Osteocyte (in vitro differentiated cells): ENCODE results near the gene ZSCAN30. TPM values are rescaled to one million over a fixed set of nuclear protein-coding genes. Genes with fewer than 3 reads are reported as not detected.

Experiments
- DNase-seq: peaks from one replicate; pipeline ENCODE4 v3.0.0; 2021; ENCODE audit warnings: mixed read lengths; ENCODE audit not compliant: unreplicated experiment; ENCODE audit errors: extremely low spot score
- H3K27ac Mint-ChIP-seq: one replicate; pipeline ENCODE4 v1.8.0; 2021; ENCODE audit warnings: mild to moderate bottlenecking, mixed read lengths; ENCODE audit not compliant: unreplicated experiment
- H3K27me3 Mint-ChIP-seq: one replicate; pipeline ENCODE4 v1.8.0; 2021; ENCODE audit warnings: mixed read lengths; ENCODE audit not compliant: unreplicated experiment
- H3K36me3 Mint-ChIP-seq: one replicate; pipeline ENCODE4 v1.8.0; 2021; ENCODE audit warnings: mixed read lengths; ENCODE audit not compliant: unreplicated experiment
- H3K4me1 Mint-ChIP-seq: one replicate; pipeline ENCODE4 v1.8.0; 2021; ENCODE audit warnings: mixed read lengths; ENCODE audit not compliant: unreplicated experiment
- H3K4me3 Mint-ChIP-seq: one replicate; pipeline ENCODE4 v1.8.0; 2021; ENCODE audit warnings: mild to moderate bottlenecking, moderate library complexity, mixed read lengths; ENCODE audit not compliant: unreplicated experiment
- H3K9me3 Mint-ChIP-seq: one replicate; pipeline ENCODE4 v1.8.0; 2021; ENCODE audit warnings: mixed read lengths; ENCODE audit not compliant: unreplicated experiment
- total RNA-seq: library from RNA; stranded (reverse); gene quantifications from 2 replicates; pipeline ENCODE4 v1.2.1, GENCODE V29; 2021
- TF ChIP-seq, protein P1 (sequence below): fragments of 200-600 bp; sonication (generic); IDR thresholded peaks from 2 replicates; pipeline ENCODE4 v1.5.0; 2021; ENCODE audit warnings: antibody characterized with exemption, mild to moderate bottlenecking, moderate library complexity

Gene ZSCAN30
- total RNA-seq, 1 donor from 2014 or later, result 12.8 TPM

DNA sequence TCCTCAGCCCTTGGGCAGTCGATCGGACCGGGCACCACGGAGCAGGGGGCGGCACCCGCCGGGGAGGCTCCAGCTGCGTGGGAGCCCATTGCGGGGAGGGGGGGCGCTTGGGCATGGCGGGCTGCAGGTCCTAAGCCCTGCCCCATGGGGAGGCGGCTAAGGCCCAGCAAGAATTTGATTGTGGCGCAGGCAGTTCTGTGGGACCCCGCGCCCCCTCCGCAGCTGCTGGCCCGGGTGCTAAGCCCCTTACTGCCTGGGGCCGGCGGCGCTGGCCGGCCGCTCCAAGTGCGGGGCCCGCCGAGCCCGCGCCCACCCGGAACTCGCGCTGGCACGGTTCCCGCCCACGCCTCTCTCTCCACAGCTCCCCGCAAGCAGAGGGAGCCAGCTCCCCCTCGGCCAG lies 18.4 kb downstream of the ZSCAN30 start:
- Mint-ChIP-seq H3K9me3 (peaks cover 45% of the 10 kb centered on the region), H3K36me3 (peaks cover 19% of the 10 kb centered on the region)

DNA sequence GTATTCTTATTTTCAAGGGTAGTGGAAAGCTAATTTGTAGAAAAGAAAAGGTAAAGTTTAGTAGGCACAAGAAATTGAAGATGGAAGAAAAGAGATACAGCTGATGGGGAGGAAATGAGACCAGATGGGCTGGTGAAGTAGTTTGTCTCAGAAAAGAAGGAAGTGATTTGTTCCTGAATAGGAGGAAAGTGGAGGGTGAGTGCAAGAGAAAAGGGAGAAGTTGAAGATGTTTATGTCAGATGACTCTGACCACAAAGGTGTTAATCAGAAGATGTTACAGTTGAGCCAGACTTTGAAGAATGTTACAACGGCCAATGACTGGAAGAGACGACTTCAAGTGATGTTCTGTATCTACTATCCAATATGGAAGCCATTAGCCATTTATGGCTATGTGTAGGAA lies 21.2 kb downstream of the ZSCAN30 start:
- Mint-ChIP-seq H3K36me3 (peaks cover 29% of the 10 kb centered on the region), H3K27me3 (no peaks in the 10 kb centered on the region), H3K27ac (no peak overlapping the region), H3K9me3 (peaks cover 36% of the 10 kb centered on the region), H3K4me1 (no peaks in the 10 kb centered on the region), H3K4me3 (no peak overlapping the region)
- TF ChIP-seq, protein P1, sequence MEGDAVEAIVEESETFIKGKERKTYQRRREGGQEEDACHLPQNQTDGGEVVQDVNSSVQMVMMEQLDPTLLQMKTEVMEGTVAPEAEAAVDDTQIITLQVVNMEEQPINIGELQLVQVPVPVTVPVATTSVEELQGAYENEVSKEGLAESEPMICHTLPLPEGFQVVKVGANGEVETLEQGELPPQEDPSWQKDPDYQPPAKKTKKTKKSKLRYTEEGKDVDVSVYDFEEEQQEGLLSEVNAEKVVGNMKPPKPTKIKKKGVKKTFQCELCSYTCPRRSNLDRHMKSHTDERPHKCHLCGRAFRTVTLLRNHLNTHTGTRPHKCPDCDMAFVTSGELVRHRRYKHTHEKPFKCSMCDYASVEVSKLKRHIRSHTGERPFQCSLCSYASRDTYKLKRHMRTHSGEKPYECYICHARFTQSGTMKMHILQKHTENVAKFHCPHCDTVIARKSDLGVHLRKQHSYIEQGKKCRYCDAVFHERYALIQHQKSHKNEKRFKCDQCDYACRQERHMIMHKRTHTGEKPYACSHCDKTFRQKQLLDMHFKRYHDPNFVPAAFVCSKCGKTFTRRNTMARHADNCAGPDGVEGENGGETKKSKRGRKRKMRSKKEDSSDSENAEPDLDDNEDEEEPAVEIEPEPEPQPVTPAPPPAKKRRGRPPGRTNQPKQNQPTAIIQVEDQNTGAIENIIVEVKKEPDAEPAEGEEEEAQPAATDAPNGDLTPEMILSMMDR, result no peak
- DNase-seq, result no peak

More for the DNA sequence above, 18.4 kb downstream of the ZSCAN30 start:
- H3K4me3 Mint-ChIP-seq, result no peak overlapping the region
- DNase-seq, result no peak
- no peaks in the 10 kb centered on the region for H3K4me1 Mint-ChIP-seq
- H3K27ac Mint-ChIP-seq, result no peak overlapping the region
- TF ChIP-seq, protein P1, result no peak
- H3K27me3 Mint-ChIP-seq, result no peaks in the 10 kb centered on the region

DNA sequence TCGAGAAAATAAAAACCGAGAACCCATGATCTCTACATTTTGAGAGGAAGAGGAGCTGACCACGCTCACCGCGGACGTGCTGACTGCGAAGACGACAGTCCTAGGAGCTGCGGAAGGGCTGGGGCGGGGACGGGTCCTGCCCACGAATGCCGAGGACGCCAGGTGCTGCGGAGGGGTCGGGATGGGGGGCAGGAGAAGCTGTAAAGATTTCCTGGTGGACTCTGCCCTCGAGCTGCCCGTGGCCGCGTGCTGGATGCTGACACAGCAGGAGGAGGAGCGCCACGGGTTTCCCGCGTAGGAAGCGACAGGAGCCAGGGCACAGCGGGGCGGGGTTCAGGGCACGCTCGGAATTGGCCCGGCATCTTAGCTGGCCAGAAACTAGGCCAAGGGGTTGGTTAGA lies 22.2 kb downstream of the ZSCAN30 start:
- no peaks in the 10 kb centered on the region for H3K4me1 Mint-ChIP-seq
- no peaks in the 10 kb centered on the region for H3K27me3 Mint-ChIP-seq
- no peak overlapping the region for H3K27ac Mint-ChIP-seq
- no peak overlapping the region for H3K4me3 Mint-ChIP-seq
- DNase-seq, result no peak
- TF ChIP-seq, protein P1, result no peak
- H3K36me3 Mint-ChIP-seq, result peaks cover 29% of the 10 kb centered on the region
- peaks cover 27% of the 10 kb centered on the region for H3K9me3 Mint-ChIP-seq

DNA sequence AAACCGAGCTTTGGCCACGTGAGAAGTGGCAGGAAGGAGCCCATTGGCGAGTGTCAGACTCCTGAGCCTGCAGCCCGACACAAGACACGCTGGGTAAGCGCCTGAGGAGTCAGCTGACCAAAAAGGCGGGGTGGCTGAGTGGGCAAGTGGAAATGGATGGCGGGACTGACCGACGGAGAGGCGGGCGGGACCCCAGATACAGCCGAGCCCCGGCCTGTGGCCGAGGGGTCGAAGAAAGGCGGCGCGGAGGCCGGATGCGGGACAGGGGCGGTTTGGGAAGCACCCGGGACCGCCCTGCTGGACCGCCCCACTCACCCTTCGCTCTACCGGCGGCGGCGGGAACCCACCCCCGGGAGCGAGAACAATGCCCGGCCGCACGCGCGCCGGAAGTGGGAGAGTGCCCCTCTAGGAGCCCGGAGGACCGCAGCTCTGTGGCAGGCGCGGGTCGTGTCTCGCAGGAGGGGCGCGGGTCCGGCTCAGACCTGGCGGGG lies 22.8 kb downstream of the ZSCAN30 start:
- DNase-seq, result no peak
- TF ChIP-seq, protein P1, result no peak

DNA sequence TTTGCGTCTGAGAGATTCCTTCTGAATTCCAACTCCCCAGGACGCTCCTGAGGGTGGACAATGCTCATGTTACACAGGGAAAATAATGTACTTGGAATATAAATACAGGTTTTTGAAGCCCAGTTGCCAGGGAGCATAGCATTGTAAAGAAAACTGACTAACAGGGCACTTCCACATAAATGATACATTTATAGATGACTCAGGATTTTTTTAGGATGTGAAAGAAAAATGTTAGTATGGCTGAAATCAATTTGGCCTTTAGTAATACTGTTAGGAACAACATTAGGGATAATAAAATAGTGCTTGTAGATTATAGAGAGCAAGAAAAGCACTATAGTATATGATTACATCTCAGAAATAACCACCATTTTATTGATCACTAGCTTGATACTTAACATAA lies 25.6 kb downstream of the ZSCAN30 start:
- Mint-ChIP-seq H3K27ac (no peak overlapping the region), H3K27me3 (no peaks in the 10 kb centered on the region), H3K4me3 (no peak overlapping the region), H3K4me1 (no peaks in the 10 kb centered on the region), H3K36me3 (peaks cover 51% of the 10 kb centered on the region), H3K9me3 (peaks cover 28% of the 10 kb centered on the region)
- TF ChIP-seq, protein P1, result no peak
- DNase-seq, result no peak

More for the DNA sequence above, 22.8 kb downstream of the ZSCAN30 start:
- H3K4me1 Mint-ChIP-seq, result no peaks in the 10 kb centered on the region
- H3K36me3 Mint-ChIP-seq, result peaks cover 35% of the 10 kb centered on the region
- peaks cover 22% of the 10 kb centered on the region for H3K9me3 Mint-ChIP-seq
- no peak overlapping the region for H3K4me3 Mint-ChIP-seq
- H3K27me3 Mint-ChIP-seq, result no peaks in the 10 kb centered on the region
- no peak overlapping the region for H3K27ac Mint-ChIP-seq
